ENCODE data around the gene DHRS9. TPM values are rescaled to one million over a fixed set of nuclear protein-coding genes. Genes with fewer than 3 reads are reported as not detected.

The DHRS9 gene
- 2.9 to 4.2 TPM (median 3.5 TPM) in 5 replicates for total RNA-seq (2022; extraction: Qiagen RNA extraction; ENCODE audit: low read depth)

DNA sequence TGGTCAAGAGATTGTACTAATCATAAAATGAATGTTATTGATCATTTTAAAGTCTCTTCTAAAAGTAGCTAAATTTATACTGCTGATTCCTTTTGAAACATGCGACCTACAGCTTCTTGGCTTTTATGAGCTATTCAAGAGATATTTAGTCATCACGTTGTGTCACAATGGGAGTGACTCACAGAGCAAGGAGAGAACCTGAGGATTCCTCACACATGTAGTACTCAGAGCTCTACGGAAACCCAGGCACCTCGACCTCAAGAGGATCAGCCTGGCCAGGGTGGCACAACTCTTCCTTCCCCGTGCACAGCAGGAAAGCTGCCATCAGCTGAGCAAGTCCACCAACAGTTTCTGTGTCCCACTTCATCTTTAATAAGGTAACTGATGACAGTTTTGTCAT, at the start of gene DHRS9:
Gene DHRS9 (plus strand): TSS at position 223 of the 400 bp plus-strand sequence. CDS start 12,019 bp downstream, outside the sequence.

DNA sequence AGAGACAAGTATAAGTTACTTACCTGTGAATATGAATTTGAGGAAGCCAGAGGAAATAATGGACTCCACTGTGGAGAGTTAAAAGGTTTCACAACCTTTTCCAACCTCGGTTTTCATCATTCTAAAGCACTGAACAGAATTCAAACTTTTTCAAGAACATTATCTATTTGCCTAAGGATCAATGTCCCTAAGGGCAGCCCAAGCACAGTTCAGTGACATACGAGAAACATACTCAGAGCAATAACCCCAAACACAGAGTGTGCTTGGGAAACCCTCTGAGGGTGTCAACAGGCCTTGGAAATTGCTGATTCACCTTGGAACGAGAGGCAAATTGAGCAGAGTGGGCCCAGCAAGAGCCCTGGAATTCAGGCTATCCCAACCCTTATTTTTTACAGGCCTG, 38.2 kb upstream of the DHRS9 start, which contains the start of gene ABCB11:
Gene ABCB11 (minus strand): TSS at position 123 of the 400 bp plus-strand sequence. CDS start 13,199 bp downstream, outside the sequence.

Other genes with a start within 250 kb of the DHRS9 start
- gene SPC25, start 179.1 kb upstream of the DHRS9 start, total RNA-seq (2022; extraction: Qiagen RNA extraction; ENCODE audit: low read depth) = 15.2 to 25.5 TPM (median 20.1 TPM) in 5 replicates
- not detected in 5 replicates for gene G6PC2, start 168.3 kb upstream of the DHRS9 start, total RNA-seq (2022; extraction: Qiagen RNA extraction; ENCODE audit: low read depth)
- 0.02 TPM in 1 of 5 replicates, not detected in the others for gene ABCB11, start 38.2 kb upstream of the DHRS9 start, total RNA-seq (2022; extraction: Qiagen RNA extraction; ENCODE audit: low read depth)

All from A549 treated with ZK216348 at 1 μM for 4 hours (cell line).